ENCODE measurements around the gene FBXL16. TPM values are rescaled to one million over a fixed set of nuclear protein-coding genes. Genes with fewer than 3 reads are reported as not detected.

Gene FBXL16
- total and polyA plus RNA-seq, 4 donors = under 0.01 to 0.14 TPM; not detected in 2

GRCh38 chr16:647173-647902 is 58.3 kb downstream of the FBXL16 start:
- TF ChIP-seq RXRA (IDR thresholded peaks at IDR 0.05) (peak in 1 of 2 donors; percentile 59), HNF4A (conservative IDR thresholded peaks at IDR 0.05) (peak in 1 of 2 donors; percentile 55), ATF3 (IDR thresholded peaks at IDR 0.05) (no peak)
- DNase-seq (ENCODE audit: low spot score) = no peak
- H3K27ac ChIP-seq (ENCODE audit: low read depth in 1 of 2, low read length in 2 of 2) = peak overlapping the region; percentile 86 to 89
- no peaks in the 10 kb centered on the region for H3K36me3 ChIP-seq (ENCODE audit: control insufficient read depth in 4 of 4, insufficient read depth in 3 of 4, low read depth in 1 of 4, low read length in 3 of 4)
- H3K4me1 ChIP-seq (ENCODE audit: control insufficient read depth in 4 of 4, insufficient read depth in 4 of 4, low read length in 3 of 4) = peaks cover 20 to 77% (median 55%) of the 10 kb centered on the region in 4 donors
- 33% methylated on average over 25 of the region's 25 CpGs for WGBS
- H3K4me3 ChIP-seq (ENCODE audit: low read depth in 1 of 3, low read length in 3 of 3) = peak overlapping the region in 1 of 3 donors; percentile 69
- H3K27me3 ChIP-seq (ENCODE audit: control insufficient read depth in 4 of 4, insufficient read depth in 4 of 4, low read length in 3 of 4) = no peaks in the 10 kb centered on the region
- no peak overlapping the region for H3K9ac ChIP-seq (ENCODE audit: low read depth in 1 of 2, low read length in 2 of 2)
- no peaks in the 10 kb centered on the region for H3K9me3 ChIP-seq (ENCODE audit: control insufficient read depth in 4 of 4, low read length in 3 of 4)

GRCh38 chr16:646679-647172 is 58.9 kb downstream of the FBXL16 start:
- TF ChIP-seq, protein P1, sequence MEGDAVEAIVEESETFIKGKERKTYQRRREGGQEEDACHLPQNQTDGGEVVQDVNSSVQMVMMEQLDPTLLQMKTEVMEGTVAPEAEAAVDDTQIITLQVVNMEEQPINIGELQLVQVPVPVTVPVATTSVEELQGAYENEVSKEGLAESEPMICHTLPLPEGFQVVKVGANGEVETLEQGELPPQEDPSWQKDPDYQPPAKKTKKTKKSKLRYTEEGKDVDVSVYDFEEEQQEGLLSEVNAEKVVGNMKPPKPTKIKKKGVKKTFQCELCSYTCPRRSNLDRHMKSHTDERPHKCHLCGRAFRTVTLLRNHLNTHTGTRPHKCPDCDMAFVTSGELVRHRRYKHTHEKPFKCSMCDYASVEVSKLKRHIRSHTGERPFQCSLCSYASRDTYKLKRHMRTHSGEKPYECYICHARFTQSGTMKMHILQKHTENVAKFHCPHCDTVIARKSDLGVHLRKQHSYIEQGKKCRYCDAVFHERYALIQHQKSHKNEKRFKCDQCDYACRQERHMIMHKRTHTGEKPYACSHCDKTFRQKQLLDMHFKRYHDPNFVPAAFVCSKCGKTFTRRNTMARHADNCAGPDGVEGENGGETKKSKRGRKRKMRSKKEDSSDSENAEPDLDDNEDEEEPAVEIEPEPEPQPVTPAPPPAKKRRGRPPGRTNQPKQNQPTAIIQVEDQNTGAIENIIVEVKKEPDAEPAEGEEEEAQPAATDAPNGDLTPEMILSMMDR (IDR thresholded peaks at IDR 0.05; ENCODE audit: low read depth, low read length, missing input control) = no peak
- TF ChIP-seq RAD21 (IDR thresholded peaks at IDR 0.05) (no peak), FOXA2 (IDR thresholded peaks at IDR 0.05) (no peak), SP1 (IDR thresholded peaks at IDR 0.05) (no peak), HNF4G (IDR thresholded peaks at IDR 0.05) (no peak), NR2F2 (IDR thresholded peaks at IDR 0.05) (no peak), GABPA (IDR thresholded peaks at IDR 0.05 in 1 of 2, conservative IDR thresholded peaks at IDR 0.05 in 1 of 2) (no peak), ATF3 (IDR thresholded peaks at IDR 0.05) (no peak), YY1 (IDR thresholded peaks at IDR 0.05) (no peak), HNF4A (conservative IDR thresholded peaks at IDR 0.05) (no peak), EGR1 (IDR thresholded peaks at IDR 0.05; ENCODE audit: low read depth in 2 of 2) (no peak), MAX (IDR thresholded peaks at IDR 0.05) (no peak), RXRA (IDR thresholded peaks at IDR 0.05) (no peak), JUND (IDR thresholded peaks at IDR 0.05) (no peak), TAF1 (conservative IDR thresholded peaks at IDR 0.05) (no peak), REST (IDR thresholded peaks at IDR 0.05) (no peak), FOXA1 (IDR thresholded peaks at IDR 0.05) (no peak), ZBTB33 (IDR thresholded peaks at IDR 0.05) (no peak)
- peak overlapping the region in 1 of 2 donors; percentile 62 for H3K9ac ChIP-seq (ENCODE audit: low read depth in 1 of 2, low read length in 2 of 2)

More at GRCh38 chr16:646679-647172, 58.9 kb downstream of the FBXL16 start:
- Histone ChIP-seq H3K36me3 (ENCODE audit: control insufficient read depth in 4 of 4, insufficient read depth in 3 of 4, low read depth in 1 of 4, low read length in 3 of 4) (peaks cover 0 to 1% (median 0%) of the 10 kb centered on the region in 4 donors), H3K4me1 (ENCODE audit: control insufficient read depth in 4 of 4, insufficient read depth in 4 of 4, low read length in 3 of 4) (peaks cover 20 to 77% (median 56%) of the 10 kb centered on the region in 4 donors), H3K9me3 (ENCODE audit: control insufficient read depth in 4 of 4, low read length in 3 of 4) (no peaks in the 10 kb centered on the region), H3K27ac (ENCODE audit: low read depth in 1 of 2, low read length in 2 of 2) (peak overlapping the region; percentile 86 to 89), H3K27me3 (ENCODE audit: control insufficient read depth in 4 of 4, insufficient read depth in 4 of 4, low read length in 3 of 4) (no peaks in the 10 kb centered on the region), H3K4me3 (ENCODE audit: low read depth in 1 of 3, low read length in 3 of 3) (peak overlapping the region in 1 of 3 donors; percentile 69)
- 38% methylated on average over 22 of the region's 22 CpGs for WGBS
- DNase-seq (ENCODE audit: low spot score) = no peak

All from liver (tissue), 9 donors.